Adrenal gland (tissue), 12 donors: ENCODE results near the gene TECPR1. TPM values are rescaled to one million over a fixed set of nuclear protein-coding genes. Genes with fewer than 3 reads are reported as not detected.

ENCODE experiments used
- DNase-seq, 7 donors: peaks; one replicate each; pipeline ENCODE4 v3.0.0-alpha.2; 2019 to 2020
- H3K27ac ChIP-seq, 5 donors: fragments of 200-600 bp; sonication (generic) in 4 of 5; 1 replicate in 3 of 5; 2 replicates in 2 of 5; pipeline versions ENCODE4 v1.5.1 to v1.8.0; 2016 to 2020; ENCODE audit warnings: mild to moderate bottlenecking in 1 of 5
- H3K27me3 ChIP-seq: fragments of 200-600 bp; 2 replicates; pipeline ENCODE4 v1.8.0; 2021
- H3K36me3 ChIP-seq, 2 donors: fragments of 200-600 bp; replicated peaks in 1 of 2; 1 replicate in 1 of 2; 2 replicates in 1 of 2; pipeline versions ENCODE4 v1.5.1 to v1.8.0; 2018 to 2022
- H3K4me1 ChIP-seq, 2 donors: fragments of 200-600 bp; replicated peaks in 1 of 2; 1 replicate in 1 of 2; 2 replicates in 1 of 2; pipeline versions ENCODE4 v1.5.1 to v1.8.0; 2018 to 2021
- H3K4me3 ChIP-seq, 4 donors: fragments of 200-600 bp; sonication (generic) in 3 of 4; one replicate each; pipeline ENCODE4 v1.5.1; 2016 to 2018
- H3K9me3 ChIP-seq, 3 donors: fragments of 200-600 bp; sonication (generic) in 1 of 3; replicated peaks in 1 of 3; 1 replicate in 2 of 3; 2 replicates in 1 of 3; pipeline versions ENCODE4 v1.5.1 to v1.8.0; 2016 to 2021
- CTCF ChIP-seq, 6 experiments: fragments of 450-650 bp in 4 of 6; fragments of 200-600 bp in 2 of 6; sonication (generic) in 1 of 6; IDR thresholded peaks; 1 replicate in 5 of 6; 2 replicates in 1 of 6; pipeline versions ENCODE4 v1.5.1 to v1.8.0; 2016 to 2021; ENCODE audit warnings: antibody characterized with exemption in 6 of 6, mild to moderate bottlenecking in 2 of 6, moderate library complexity in 1 of 6
- POLR2A ChIP-seq, 2 donors: fragments of 450-650 bp; IDR thresholded peaks; one replicate each; pipeline ENCODE4 v1.6.1; 2017; ENCODE audit warnings: antibody characterized with exemption in 2 of 2, mild to moderate bottlenecking in 2 of 2, moderate library complexity in 1 of 2
- whole genome bisulfite sequencing, 4 donors: extraction: QIAGEN DNeasy Blood & Tissue Kit in 2 of 4; methylation state at CpG; one replicate each; pipeline versions ENCODE4 v1.1.5 to v1.1.7; 2013 to 2017; 5-methylcytosine and 5-hydroxymethylcytosine counted together
- intact Hi-C, 2 donors: fragments of 100-400 bp; cut with DNase I; formaldehyde crosslinking; loops; one replicate each; pipeline versions ENCODE4 v1.14.1 to v1.15.0; 2022 to 2023
- polyA plus RNA-seq, 3 donors: library from polyadenylated mRNA; stranded (reverse); fragments of 200-250 nt in 2 of 3; fragments of 350-450 nt in 1 of 3; fragmentation: Illumina TruSeq in 1 of 3; extraction: RNeasy Lipid Tissue Mini Kit (QIAGEN cat#74804) in 1 of 3; gene quantifications; one replicate each; pipeline ENCODE4 v1.2.3, GENCODE V29; 2013 to 2014
- total RNA-seq, 9 donors: library from RNA; depleted of rRNA in 4 of 9; stranded (reverse); fragments of >200 nt in 4 of 9; fragments of 120-200 nt in 1 of 9; fragmentation: NEBNext Ultra II Directional in 1 of 9; extraction: Animal tissue kit (Norgen Biotek cat#: 25700) in 1 of 9; gene quantifications; one replicate each; pipeline versions ENCODE4 v1.1.0 to v1.2.4, GENCODE V29; 2013 to 2023
- donor health status: healthy with polysubstance abuse.
- donor health status: Bipolar disorder and iron deficiency.
- donor health status: DM: yes; HTN: yes; CAD: no.
- donor health status: DM: no; HTN: no; CAD: no.
- donor health status: DM: no; HTN: no; CAD: no.
- donor health status: DM: yes; HTN: yes; CAD: no.

Gene TECPR1
- total and polyA plus RNA-seq, 12 donors, result 6.2 to 36.4 (median 16.9) TPM

- no peaks in the 10 kb centered on the region for H3K9me3 ChIP-seq
- intact Hi-C loops, result loop anchor here in 1 of 2 donors (2.0 kb wide), 1 partner anchor 106 kb away; the partner anchor contains the start of gene BAIAP2L1
- TF ChIP-seq POLR2A (IDR thresholded peaks at IDR 0.05) (no peak), CTCF (IDR thresholded peaks at IDR 0.05) (no peak)
- 75 to 77% (median 77%) methylated on average over 15 of the region's 15 CpGs for WGBS, 4 donors
- DNase-seq, result peak in 1 of 7 donors; percentile 37
- H3K4me1 ChIP-seq, result peaks cover 0 to 5% of the 10 kb centered on the region in 2 donors
- no peaks in the 10 kb centered on the region for H3K27me3 ChIP-seq
- peaks cover 0 to 32% of the 10 kb centered on the region in 2 donors for H3K36me3 ChIP-seq
- H3K27ac ChIP-seq, result no peak overlapping the region
- no peak overlapping the region for H3K4me3 ChIP-seq
Measured at GRCh38 chr7:98294326-98294725, 42.3 kb upstream of the TECPR1 start.

DNA sequence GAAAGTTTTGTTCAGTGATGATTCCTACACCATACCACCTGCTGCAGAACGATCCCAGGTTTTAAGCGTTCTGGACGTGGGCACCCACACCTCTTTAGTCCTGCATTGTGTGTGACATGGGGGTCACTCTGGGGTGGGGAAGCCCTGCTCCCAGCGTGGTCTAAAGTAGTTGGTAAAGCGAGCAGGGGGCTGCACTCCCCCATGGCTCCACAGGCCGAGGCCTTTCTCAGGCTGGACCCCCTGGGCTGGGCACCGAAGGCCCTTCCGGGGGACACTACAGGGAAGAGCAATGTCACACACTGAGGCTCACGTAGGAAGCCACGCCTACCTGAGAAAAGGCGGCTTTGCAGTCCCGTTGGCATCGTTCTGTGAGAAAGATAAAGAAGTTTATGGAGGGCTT lies 41.7 kb upstream of the TECPR1 start:
- WGBS, 4 donors, result 83 to 90% (median 87%) methylated on average over 10 to 13 of the region's 13 CpGs
- DNase-seq, result no peak
- TF ChIP-seq POLR2A (IDR thresholded peaks at IDR 0.05) (no peak), CTCF (IDR thresholded peaks at IDR 0.05) (no peak)
- Histone ChIP-seq H3K36me3 (peaks cover 0 to 32% of the 10 kb centered on the region in 2 donors), H3K9me3 (no peaks in the 10 kb centered on the region), H3K27me3 (no peaks in the 10 kb centered on the region), H3K4me3 (no peak overlapping the region), H3K27ac (no peak overlapping the region), H3K4me1 (peaks cover 0 to 7% of the 10 kb centered on the region in 2 donors)
- intact Hi-C loops, result loop anchor here in 1 of 2 donors (2.0 kb wide), 1 partner anchor 107 kb away; the partner anchor contains the start of gene BAIAP2L1

- Histone ChIP-seq H3K36me3 (peaks cover 0 to 35% of the 10 kb centered on the region in 2 donors), H3K4me1 (peaks cover 0 to 10% of the 10 kb centered on the region in 2 donors), H3K27ac (no peak overlapping the region), H3K27me3 (no peaks in the 10 kb centered on the region), H3K4me3 (no peak overlapping the region), H3K9me3 (no peaks in the 10 kb centered on the region)
- WGBS, 4 donors, result 69 to 77% (median 75%) methylated on average over 17 of the region's 17 CpGs
- no peak for TF ChIP-seq CTCF (IDR thresholded peaks at IDR 0.05)
- no peak for TF ChIP-seq POLR2A (IDR thresholded peaks at IDR 0.05)
- DNase-seq, result peak in 1 of 7 donors; percentile 33
- intact Hi-C loops, result no loop called here
Measured at GRCh38 chr7:98293265-98293664, 41.2 kb upstream of the TECPR1 start.

DNA sequence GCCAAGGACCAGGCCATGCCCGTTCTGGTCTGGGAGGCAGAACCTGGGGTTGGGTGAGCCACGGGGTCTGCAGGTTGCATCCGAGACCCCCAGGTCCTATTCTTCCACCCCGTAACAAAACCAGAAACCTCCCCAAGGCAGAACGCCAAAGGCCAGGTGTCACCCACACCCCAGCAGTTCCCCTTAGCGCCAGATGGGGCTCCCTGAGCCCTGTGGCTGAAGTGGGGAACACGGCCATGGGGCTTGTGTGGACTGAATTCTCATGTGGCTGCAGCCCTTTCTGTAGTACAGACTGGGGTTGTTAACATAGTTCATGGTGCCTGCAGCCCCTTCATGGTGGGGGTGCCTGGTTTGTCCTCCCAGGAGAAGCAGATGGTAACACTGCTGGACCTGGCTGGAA lies 39.7 kb upstream of the TECPR1 start:
- no peaks in the 10 kb centered on the region for H3K9me3 ChIP-seq
- intact Hi-C loops, result no loop called here
- peaks cover 0 to 40% of the 10 kb centered on the region in 2 donors for H3K36me3 ChIP-seq
- WGBS, 4 donors, result 73 to 85% (median 80%) methylated on average over 5 to 7 of the region's 7 CpGs
- peaks cover 9 to 25% of the 10 kb centered on the region in 2 donors for H3K4me1 ChIP-seq
- H3K27me3 ChIP-seq, result no peaks in the 10 kb centered on the region
- TF ChIP-seq POLR2A (IDR thresholded peaks at IDR 0.05) (no peak), CTCF (IDR thresholded peaks at IDR 0.05) (peak in 2 of 6 experiments; percentile 14 to 27)
- DNase-seq, result no peak
- H3K27ac ChIP-seq, result no peak overlapping the region
- H3K4me3 ChIP-seq, result no peak overlapping the region
